GM18870 (cell line): Measurements from ENCODE around the gene MTRF1L.

Source experiments
- ATAC-seq: cut with Tn5 transposase; IDR thresholded peaks from one replicate; pipeline ENCODE4 v1.9.1; 2021; ENCODE audit warnings: moderate library complexity; ENCODE audit not compliant: unreplicated experiment

The MTRF1L gene

GRCh38 chr6:153002613-153003365 lies at the start of gene MTRF1L:
MTRF1L (minus strand) TSS chr6:153002709; CDS start chr6:153002685, 24 bp downstream.
- ATAC-seq = peak; percentile 92

- no peak for ATAC-seq
Observed at GRCh38 chr6:153051801-153052200, 49.3 kb upstream of the MTRF1L start.

GRCh38 chr6:153048631-153049030 lies 46.1 kb upstream of the MTRF1L start:
- no peak for ATAC-seq

GRCh38 chr6:153047386-153047785 lies 44.9 kb upstream of the MTRF1L start:
- ATAC-seq = no peak

- ATAC-seq = no peak
Observed at GRCh38 chr6:153045271-153045670, 42.8 kb upstream of the MTRF1L start.

- no peak for ATAC-seq
Observed at GRCh38 chr6:153044295-153044694, 41.8 kb upstream of the MTRF1L start.

GRCh38 chr6:153043719-153044118 lies 41.2 kb upstream of the MTRF1L start:
- ATAC-seq = no peak

- ATAC-seq = no peak
Observed at GRCh38 chr6:153038378-153039057, 36.0 kb upstream of the MTRF1L start.

- no peak for ATAC-seq
Observed at GRCh38 chr6:153034139-153034538, 31.6 kb upstream of the MTRF1L start.

- peak; percentile 49 for ATAC-seq
Observed at GRCh38 chr6:153032255-153032882, 29.9 kb upstream of the MTRF1L start.

- no peak for ATAC-seq
Observed at GRCh38 chr6:153031335-153031955, 28.9 kb upstream of the MTRF1L start.

- ATAC-seq = no peak
Observed at GRCh38 chr6:153028963-153029362, 26.5 kb upstream of the MTRF1L start.

- ATAC-seq = no peak
Observed at GRCh38 chr6:153028286-153028685, 25.8 kb upstream of the MTRF1L start.

GRCh38 chr6:153027480-153027879 lies 25.0 kb upstream of the MTRF1L start:
- ATAC-seq = no peak

- ATAC-seq = no peak
Observed at GRCh38 chr6:153024709-153025017, 22.2 kb upstream of the MTRF1L start.

GRCh38 chr6:153023977-153024708 lies 21.6 kb upstream of the MTRF1L start:
- peak; percentile 98 for ATAC-seq

- ATAC-seq = no peak
Observed at GRCh38 chr6:153018355-153018754, 15.8 kb upstream of the MTRF1L start.

- ATAC-seq = no peak
Observed at GRCh38 chr6:153016846-153017245, 14.3 kb upstream of the MTRF1L start.

GRCh38 chr6:153015094-153015640 lies 12.7 kb upstream of the MTRF1L start:
- ATAC-seq = no peak

- ATAC-seq = no peak
Observed at GRCh38 chr6:153013438-153013837, 10.9 kb upstream of the MTRF1L start.

- ATAC-seq = no peak
Observed at GRCh38 chr6:153012856-153013255, 10.3 kb upstream of the MTRF1L start.
